Activated CD8-positive, alpha-beta memory T cell treated with anti-CD3 and anti-CD28 coated beads for 24 hours (primary cell): ENCODE results near the gene NKD1.

ENCODE experiments used
- DNase-seq: peaks from one replicate; pipeline ENCODE4 v3.0.0-alpha.2; 2020

Gene NKD1

DNA sequence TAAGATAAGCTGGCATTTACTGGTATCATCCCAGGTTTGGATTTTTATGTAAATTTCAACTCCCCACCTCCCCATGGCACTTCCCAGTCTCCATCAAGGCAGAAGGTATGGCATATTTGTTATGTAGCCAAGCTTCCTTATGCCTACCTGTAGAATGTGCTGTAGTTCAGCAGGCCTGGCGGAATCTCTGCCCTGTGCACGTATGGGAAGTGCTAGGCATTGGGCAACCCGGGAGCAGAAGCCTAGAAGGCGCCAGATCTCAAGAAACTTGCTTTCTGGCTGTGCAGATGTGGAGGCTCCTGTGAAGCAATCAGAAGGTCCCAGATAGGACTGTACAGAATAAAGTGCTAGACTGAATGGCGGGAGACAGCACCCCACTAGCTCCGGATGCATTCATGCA, 68.2 kb downstream of the NKD1 start:
- no peak for DNase-seq

GRCh38 chr16:50616883-50617645, 68.9 kb downstream of the NKD1 start:
- no peak for DNase-seq

- DNase-seq, result no peak
Measured at GRCh38 chr16:50617646-50618184, 69.5 kb downstream of the NKD1 start.

- no peak for DNase-seq
Measured at GRCh38 chr16:50618238-50618918, 70.2 kb downstream of the NKD1 start.

GRCh38 chr16:50619702-50620491, 71.7 kb downstream of the NKD1 start:
- DNase-seq, result no peak

GRCh38 chr16:50620646-50621451, 72.7 kb downstream of the NKD1 start:
- no peak for DNase-seq

DNA sequence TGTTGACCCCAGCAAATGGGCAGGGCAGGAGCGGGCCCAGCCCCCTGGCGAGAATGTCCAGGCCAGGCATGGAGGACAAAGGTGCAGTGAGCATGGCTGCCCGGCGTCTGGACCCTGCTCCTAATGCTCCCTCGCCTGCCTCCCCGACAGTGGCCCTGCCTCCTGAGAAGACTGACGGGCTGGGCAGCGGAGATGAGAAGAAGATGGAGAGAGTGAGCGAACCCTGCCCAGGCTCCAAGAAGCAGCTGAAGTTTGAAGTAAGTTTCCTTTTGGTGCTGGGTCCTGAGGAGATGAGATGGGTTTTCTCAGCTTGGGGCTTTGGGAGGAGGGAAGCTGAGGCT, 73.2 kb downstream of the NKD1 start:
- no peak for DNase-seq

- no peak for DNase-seq
Measured at GRCh38 chr16:50622029-50622428, 73.8 kb downstream of the NKD1 start.

GRCh38 chr16:50622643-50623369, 74.6 kb downstream of the NKD1 start:
- DNase-seq, result no peak

GRCh38 chr16:50624449-50624970, 76.3 kb downstream of the NKD1 start:
- DNase-seq, result no peak

DNA sequence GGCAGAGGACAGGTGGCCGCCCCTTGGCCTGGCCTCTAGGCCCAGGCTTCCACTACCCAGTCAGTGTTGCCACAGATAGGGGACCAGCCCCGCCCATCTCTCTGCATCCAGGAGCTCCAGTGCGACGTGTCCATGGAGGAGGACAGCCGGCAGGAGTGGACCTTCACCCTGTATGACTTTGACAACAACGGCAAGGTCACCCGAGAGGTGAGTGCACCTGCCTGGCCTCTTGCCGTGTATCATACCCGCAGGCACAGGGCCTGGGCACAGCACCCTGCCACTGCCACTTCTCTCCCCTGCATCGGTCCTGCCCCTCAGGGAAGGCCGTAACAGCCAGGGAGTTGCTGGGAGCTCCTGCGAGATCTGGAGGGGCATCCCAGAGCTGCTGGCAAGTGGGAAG, 77.2 kb downstream of the NKD1 start:
- no peak for DNase-seq

DNA sequence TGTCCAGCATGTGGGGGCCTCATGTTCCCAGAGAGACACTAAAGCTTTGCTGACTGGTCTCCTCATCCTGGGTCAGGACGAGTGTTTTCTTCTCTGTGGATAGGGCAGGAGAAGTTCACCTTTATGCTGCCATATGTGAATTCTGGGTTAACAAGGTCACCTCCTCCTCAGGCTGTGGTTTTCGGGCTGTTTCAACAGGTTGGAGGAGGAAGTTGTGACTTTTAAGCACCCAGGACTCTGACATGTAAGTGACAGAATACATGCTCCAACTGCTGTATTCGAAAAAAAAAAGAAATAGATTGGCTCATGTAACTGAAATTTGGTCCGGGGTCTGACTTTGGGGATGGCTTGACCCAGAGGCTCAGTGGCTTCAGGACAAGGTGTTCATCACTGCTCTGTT, 78.7 kb downstream of the NKD1 start:
- DNase-seq, result no peak

- DNase-seq, result peak; percentile 67
Measured at GRCh38 chr16:50627419-50627818, 79.2 kb downstream of the NKD1 start.

DNA sequence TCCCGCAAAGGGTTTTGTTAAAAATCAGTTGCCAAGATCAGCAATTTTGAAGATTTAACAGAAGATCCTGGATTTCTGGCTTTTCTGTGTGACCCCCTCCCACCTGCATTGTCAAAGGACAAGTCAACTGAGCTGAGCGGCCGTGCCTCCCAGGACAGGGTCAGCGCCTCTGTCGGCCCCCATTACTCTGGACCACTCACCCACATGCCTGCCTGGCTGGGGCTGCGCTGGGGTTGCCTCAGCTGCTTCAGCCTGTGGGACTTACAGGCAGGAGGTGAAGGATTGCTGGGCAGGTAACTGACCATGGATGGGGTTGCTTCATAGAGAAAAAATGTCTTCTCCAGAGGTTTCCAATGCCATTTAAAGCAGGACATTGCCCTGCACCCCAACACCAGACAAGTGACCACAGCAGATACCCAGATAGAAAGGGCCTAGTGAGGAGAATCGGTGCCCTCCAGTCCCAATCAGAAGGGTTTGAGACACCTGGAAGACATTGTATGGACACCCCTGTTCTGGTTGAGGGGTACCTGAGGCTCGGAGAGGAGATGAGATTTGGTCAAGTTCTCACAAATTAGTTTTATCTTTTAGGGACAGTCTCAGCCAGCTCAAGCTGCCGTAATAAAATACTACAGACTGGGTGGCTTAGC, 80.1 kb downstream of the NKD1 start:
- DNase-seq, result no peak

- DNase-seq, result no peak
Measured at GRCh38 chr16:50629334-50629733, 81.1 kb downstream of the NKD1 start.

GRCh38 chr16:50630394-50631020, 82.3 kb downstream of the NKD1 start:
- no peak for DNase-seq

DNA sequence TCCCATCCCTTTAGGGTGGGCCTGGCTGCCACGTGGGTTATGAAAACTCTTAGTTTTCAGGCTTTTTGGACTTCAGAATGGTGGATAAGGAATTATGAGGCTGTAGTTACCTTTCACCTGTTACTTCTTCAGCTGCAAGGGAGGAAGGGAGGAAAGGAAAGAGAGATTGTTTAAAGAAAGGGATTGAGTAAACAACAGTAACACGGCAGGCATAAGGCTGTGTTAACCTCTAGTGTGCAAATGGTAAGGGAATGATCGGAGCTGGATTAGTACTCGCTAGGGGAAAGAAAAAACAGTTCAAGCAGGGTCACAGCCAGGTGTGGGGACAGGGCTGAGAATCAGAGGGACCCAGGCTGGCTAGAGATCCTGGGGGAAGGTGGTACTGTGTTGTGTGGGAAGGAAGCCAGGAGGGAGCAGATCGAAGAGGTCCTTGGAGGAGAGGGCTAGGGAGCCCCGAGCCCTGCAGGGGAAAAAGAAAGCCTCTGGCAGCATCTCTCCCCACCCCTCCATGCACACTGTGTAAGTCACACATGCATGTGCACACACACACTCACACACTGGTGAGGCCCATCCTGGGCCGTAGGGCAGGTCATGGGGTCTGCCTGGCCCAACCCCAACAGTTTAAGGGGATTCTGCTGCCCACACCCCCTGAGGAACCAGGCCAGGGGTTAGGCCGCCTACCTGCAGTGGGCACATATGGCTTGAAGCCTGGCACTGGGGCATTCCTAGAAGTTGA, 83.2 kb downstream of the NKD1 start:
- DNase-seq, result no peak

- no peak for DNase-seq
Measured at GRCh38 chr16:50631985-50632576, 83.9 kb downstream of the NKD1 start.
